Measurements from ENCODE around the gene EME2.

DNA sequence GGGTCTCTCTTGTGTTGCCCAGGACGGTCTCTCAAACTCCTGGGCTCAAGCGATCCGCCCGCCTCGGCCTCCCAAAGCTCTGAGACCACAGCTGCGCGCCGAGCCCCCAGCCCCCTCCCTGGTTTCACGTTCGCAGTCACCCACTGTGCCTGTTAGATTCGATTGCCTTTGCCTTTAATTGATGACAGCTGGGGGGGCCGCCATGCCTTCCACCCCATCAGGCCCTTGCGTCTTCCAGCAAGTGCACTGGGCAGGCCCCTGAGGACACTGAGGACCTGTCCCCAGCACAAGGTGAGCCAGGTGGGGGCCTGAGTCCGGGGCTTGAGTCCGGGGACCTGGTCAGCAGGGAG is 17.6 kb downstream of the EME2 start:
- no peak for TF ChIP-seq CTCF (IDR thresholded peaks at IDR 0.05; ENCODE audit: insufficient read depth, low read depth, low read length)
- no peak for TF ChIP-seq EZH2 (IDR thresholded peaks at IDR 0.05; ENCODE audit: insufficient read depth, low read length)

All from astrocyte (in vitro differentiated cells and primary cell).